Lower leg skin (tissue), 4 donors: ENCODE measurements around the gene SMIM3. TPM values are rescaled to one million over a fixed set of nuclear protein-coding genes. Genes with fewer than 3 reads are reported as not detected.

ENCODE experiments used
- DNase-seq, 2 donors: peaks; one replicate each; pipeline ENCODE4 v3.0.0-alpha.2; 2019; ENCODE audit warnings: low spot score in 2 of 2
- H3K4me3 ChIP-seq: fragments of 200-600 bp; sonication (generic); 2 replicates; pipeline ENCODE4 v1.5.1; 2017; ENCODE audit warnings: mild to moderate bottlenecking, low read depth; ENCODE audit not compliant: poor library complexity, severe bottlenecking
- CTCF ChIP-seq, 3 donors: fragments of 450-650 bp; IDR thresholded peaks; one replicate each; pipeline ENCODE4 v1.5.1; 2016; ENCODE audit warnings: antibody characterized with exemption in 3 of 3, mild to moderate bottlenecking in 3 of 3, moderate library complexity in 2 of 3
- POLR2A ChIP-seq, 2 donors: fragments of 450-650 bp; IDR thresholded peaks; one replicate each; pipeline ENCODE4 v1.6.1; 2016 to 2017; ENCODE audit warnings: antibody characterized with exemption in 2 of 2, mild to moderate bottlenecking in 1 of 2, moderate library complexity in 1 of 2
- WGBS, 2 donors: methylation state at CpG; one replicate each; pipeline ENCODE4 v1.1.5; 2018; 5-methylcytosine and 5-hydroxymethylcytosine counted together
- intact Hi-C: fragments of 100-400 bp; cut with DNase I; formaldehyde crosslinking; loops from one replicate; pipeline ENCODE4 v1.15.0; 2023; ENCODE audit warnings: low total_unique reads
- total RNA-seq, 4 donors: library from RNA; depleted of rRNA; stranded (reverse); fragments of >200 nt; gene quantifications; one replicate each; pipeline ENCODE4 v1.1.0, GENCODE V29; 2016

Gene SMIM3, protein sequence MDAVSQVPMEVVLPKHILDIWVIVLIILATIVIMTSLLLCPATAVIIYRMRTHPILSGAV
- 10 to 100 TPM in 2 of 4 donors, 1 to 10 TPM in 2; 6.2 to 17.6 (median 9.2) TPM for total RNA-seq

- no peak for TF ChIP-seq CTCF (IDR thresholded peaks at IDR 0.05)
- no peak for TF ChIP-seq POLR2A (IDR thresholded peaks at IDR 0.05)
- intact Hi-C loops = no loop called here
- WGBS, 2 donors = 0 to 2% methylated on average over 57 to 59 of the region's 59 CpGs
- peak within 1 kb of the TSS; percentile 68 for H3K4me3 ChIP-seq
- DNase-seq = peak; percentile 64 to 96
These were observed at the start of gene SMIM3 for GRCh38 chr5:150778517-150779396. Gene SMIM3 (plus strand): TSS chr5:150778757. CDS start chr5:150795441, 16,684 bp downstream.

- WGBS, 2 donors = 91 to 96% methylated on average over 4 of the region's 4 CpGs
- H3K4me3 ChIP-seq = no peak overlapping the region
- intact Hi-C loops = no loop called here
- no peak for TF ChIP-seq CTCF (IDR thresholded peaks at IDR 0.05)
- TF ChIP-seq POLR2A (IDR thresholded peaks at IDR 0.05) = no peak
- no peak for DNase-seq
These were observed 48.7 kb upstream of the SMIM3 start for GRCh38 chr5:150729859-150730258.

DNA sequence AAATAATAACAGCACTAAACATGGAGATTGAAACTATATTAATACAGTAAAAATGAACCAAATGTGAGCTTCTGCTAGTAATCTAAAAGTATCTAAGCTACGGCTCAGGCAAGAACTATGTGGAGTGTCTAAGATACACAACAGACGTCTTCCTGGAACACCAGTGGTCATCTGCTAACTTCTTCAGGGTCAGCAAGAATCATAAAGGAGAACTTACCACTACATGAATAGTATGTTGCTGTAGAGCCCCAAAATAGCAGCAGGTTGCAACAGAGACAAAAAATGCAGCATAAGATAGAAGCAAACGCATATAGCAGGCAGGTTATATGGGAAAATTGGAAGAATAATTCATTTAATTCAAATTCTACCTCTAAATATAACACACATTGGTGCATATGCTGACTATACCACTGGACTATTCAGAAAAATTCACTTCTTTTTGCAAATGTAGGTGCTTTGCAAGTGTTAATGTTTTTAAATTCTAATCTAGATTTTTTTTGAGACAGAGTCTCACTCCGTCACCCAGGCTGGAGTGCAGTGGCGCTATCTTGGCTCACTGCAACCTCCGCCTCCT, 46.8 kb upstream of the SMIM3 start:
- TF ChIP-seq POLR2A (IDR thresholded peaks at IDR 0.05) (no peak), CTCF (IDR thresholded peaks at IDR 0.05) (no peak)
- whole genome bisulfite sequencing, 2 donors = 93% methylated on average over 6 of the region's 6 CpGs
- DNase-seq = peak in 1 of 2 donors; percentile 18
- H3K4me3 ChIP-seq = no peak overlapping the region
- intact Hi-C loops = no loop called here

DNA sequence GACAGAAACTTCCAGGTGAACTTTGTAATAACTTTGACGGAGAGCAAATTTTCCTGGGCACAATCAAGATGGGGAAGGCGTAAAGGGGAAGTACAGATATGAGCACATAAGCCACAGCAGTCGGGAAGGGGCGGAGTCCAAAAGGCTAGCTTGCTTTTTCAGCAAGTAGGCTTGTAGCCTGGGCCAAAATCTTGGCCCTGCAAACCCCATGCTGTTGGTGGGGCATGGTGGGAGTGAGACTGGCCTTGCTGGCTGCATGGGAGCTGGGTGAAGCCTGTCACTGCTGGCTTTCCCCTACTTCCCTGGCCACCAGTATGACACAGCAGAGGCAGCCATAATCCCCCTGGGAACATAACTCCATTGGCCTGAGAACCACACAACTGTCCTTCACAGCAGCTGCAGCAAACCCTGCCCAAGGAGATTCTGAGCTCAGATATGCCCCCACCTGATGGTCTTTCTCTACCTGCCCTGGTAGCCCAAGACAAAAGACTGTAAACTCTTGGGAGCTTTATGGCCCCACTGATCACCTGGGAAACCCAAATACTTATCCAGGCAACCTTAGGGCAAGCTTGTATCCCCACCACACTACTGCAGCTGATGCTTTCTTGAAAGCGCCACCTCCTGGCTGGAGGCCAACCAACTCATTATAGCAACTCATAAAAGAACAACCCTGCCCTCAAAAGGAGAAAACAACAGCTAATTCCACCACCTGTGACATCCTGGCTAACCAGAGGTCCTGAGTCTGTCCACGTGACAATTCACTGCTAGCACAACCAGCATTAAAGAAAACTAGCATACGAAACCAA, 43.8 kb upstream of the SMIM3 start:
- no peak overlapping the region for H3K4me3 ChIP-seq
- 91 to 93% methylated on average over 7 of the region's 7 CpGs for WGBS, 2 donors
- peak in 1 of 2 donors; percentile 47 for DNase-seq
- intact Hi-C loops = no loop called here
- TF ChIP-seq POLR2A (IDR thresholded peaks at IDR 0.05) (no peak), CTCF (IDR thresholded peaks at IDR 0.05) (no peak)

DNA sequence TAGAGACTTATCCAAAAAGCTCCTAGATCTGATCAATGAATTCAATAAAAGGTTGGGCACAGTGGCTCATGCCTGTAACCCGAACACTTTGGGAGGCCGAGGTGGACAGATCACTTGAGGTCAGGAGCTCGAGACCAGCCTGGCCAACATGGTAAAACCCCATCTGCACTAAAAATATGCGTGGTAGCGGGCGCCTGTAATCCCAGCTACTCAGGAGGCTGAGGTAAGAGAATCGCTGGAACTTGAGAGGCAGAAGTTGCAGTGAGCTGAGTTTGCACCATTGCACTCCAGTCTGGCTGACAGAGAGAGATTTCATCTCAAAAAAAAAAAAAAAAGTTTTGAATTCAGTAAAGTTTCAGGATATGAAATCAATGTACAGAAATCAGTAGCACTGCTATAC, 39.7 kb upstream of the SMIM3 start:
- TF ChIP-seq CTCF (IDR thresholded peaks at IDR 0.05) (no peak), POLR2A (IDR thresholded peaks at IDR 0.05) (no peak)
- WGBS, 2 donors = 94 to 96% methylated on average over 7 of the region's 7 CpGs
- intact Hi-C loops = no loop called here
- H3K4me3 ChIP-seq = no peak overlapping the region
- DNase-seq = no peak
